GM19035 (cell line): ENCODE results near the gene BCL2L1.

Experiments used
- ATAC-seq: cut with Tn5 transposase; IDR thresholded peaks from one replicate; pipeline ENCODE4 v1.9.1; 2021; ENCODE audit not compliant: unreplicated experiment

BCL2L1 gene

DNA sequence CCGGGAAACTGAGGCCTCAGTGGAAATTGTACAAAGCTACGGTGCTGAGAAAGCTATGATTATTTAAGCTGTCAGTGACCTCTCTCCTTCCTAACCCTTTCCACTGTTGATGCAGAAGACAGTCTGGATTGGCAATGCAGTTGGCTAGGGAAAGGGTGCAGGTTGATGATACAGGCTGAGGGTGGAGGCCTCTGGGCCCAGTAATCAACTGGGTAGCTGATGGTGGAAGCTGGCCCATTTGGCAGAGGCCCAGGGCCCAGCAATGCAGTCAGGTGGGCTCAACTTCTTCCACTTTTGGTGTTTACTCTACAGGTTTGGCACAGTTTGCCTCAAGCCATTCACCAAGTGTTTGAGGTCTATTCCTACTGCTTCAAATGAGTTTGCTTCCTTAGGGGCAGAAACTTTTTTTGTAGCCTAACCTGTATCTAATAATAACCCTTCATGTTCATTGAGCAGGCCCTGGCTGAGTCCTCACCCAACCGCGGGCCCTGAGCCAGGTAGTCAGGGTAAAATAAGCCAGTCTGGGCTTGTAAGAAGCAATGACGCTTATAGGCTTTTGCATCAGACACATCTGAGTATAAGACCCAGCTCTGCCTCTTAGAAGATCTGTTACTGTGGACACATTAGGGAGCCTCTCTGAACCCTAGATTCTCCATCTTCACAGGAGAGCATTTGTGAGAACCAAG lies 12.1 kb downstream of the BCL2L1 start:
- ATAC-seq, result no peak

DNA sequence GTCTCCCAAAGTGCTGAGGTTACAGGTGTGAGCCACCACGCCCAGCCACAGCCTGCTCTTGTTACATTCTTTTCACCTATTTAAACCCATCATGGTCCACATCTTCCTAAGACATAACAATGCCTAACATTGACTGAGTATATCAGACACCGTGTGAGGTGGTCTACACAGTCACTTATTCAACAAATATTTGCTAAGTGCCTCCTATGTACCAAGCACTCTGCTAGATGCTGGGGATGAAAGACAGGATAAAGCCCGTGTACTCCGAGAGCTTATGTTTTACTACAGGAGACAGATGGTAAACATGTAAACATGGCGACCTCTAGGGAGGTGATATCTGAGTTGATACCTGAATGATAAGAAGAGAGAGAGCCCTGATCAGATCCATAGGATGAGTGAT lies 12.7 kb downstream of the BCL2L1 start:
- no peak for ATAC-seq

DNA sequence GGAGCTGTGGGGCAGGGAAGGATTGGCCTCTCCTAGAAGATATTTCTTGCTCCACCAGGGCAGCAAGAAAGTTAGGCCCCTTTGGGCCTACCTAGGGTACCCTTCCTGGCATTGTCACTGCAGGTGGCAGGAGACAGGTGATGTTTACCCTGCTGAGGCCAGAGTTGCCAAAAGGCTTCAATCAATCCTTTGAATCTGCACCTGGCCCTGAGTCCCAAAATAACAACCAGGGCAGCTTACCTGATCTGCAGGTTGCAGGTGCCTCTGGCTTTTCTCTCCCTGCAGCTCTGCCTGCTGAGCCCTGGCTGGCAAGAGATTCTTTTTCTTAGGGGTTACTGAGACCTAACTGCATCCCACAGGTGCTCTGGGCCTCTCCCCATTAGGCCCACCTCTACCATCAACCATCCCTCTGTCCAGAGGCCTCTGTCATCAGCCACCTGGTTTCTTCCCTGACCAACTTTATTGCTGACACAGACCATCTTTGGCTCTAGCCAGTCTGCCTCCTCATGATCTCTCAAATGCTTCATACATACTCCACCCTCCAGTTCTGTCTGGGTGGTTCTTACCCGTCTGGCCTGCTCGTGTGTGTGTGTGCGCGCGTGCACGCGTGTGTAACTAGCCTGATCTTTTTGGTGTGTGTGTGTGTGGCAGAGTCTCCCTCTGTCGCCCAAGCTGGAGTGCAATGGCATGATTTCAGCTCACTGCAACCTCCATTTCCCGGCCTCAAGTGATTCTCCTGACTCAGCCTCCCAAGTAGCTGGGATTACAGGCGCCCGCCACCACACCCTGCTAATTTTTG lies 13.7 kb downstream of the BCL2L1 start:
- no peak for ATAC-seq

DNA sequence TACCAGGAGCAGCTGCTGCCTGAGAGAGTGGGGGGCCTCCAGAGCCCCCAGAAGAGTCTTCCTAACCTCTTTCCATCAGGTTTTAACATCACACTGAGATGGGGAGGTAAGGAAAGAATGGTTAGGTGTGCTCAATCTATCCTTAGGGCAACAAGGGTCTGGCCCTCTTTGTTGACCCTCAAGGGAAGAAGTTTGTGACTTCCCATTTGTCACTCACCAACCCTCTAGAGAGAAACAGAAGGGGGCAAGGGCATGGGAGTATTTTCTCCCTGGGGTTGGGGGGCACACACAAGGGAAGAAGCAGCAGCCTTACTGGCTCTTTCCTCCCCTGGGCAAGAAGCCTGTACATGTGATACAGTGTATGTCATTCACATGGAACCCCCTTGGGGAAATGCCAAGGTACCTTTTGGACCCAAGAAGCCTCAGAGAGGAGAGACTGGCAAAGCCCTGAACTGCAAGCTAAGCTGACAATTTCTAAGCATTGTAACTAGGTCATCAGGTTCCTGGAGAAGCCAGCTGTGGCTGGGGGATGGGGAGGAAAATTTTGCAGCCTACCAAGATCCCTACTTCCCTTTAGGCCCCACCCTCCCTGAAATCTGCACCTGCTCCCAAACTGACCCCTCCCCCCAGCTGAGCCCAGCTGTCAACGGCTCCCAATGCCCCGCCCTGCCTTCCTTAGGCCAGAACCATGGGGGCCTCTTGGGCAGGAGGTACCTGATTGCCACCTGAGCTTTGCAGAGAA lies 14.5 kb downstream of the BCL2L1 start:
- ATAC-seq, result no peak

DNA sequence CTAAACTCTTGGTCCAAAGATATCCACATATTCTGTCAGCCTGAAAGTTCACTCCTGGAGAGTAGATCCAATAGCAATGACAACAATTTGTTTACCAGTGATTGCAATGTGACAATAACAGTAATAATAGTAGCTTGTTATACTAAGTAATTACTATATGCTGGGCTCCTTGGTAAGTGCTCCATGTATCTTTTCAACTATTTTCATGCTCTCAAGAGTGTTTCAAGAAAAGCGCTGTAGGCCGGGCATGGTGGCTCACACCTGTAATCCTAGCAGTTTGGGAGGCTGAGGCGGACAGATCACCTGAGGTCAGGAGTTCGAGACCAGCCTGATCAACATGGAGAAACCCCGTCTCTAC lies 15.4 kb downstream of the BCL2L1 start:
- ATAC-seq, result no peak

DNA sequence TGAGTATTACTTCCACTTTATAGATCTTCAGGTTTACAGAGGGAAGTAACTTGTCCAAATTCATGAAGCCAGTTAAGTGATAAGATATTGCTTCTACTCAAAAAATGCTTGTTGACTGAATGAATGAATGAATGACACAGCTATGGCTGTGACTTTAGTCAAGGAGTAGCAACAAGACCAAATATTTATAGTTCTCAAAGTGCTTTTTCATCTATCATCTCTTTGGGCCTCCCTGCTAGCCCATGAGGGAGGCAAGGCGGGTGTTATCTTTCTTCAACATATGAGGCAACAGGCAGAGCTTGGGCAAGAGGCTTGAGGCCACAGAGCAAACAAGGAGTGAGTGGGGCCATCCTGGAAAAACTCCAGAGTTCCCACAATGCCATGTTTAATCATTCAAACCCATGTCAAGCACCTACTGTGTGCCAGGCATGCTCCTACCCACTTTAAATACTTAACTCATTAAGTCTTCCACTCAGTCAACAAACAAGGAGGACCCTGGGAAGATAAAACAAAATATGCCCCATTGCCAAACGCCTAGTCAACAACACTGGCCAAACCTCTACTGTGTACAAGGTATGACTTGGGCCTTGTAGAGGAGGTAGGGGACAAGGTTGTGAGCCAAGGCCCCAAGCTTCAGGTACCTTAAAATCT lies 15.9 kb downstream of the BCL2L1 start:
- ATAC-seq, result no peak

DNA sequence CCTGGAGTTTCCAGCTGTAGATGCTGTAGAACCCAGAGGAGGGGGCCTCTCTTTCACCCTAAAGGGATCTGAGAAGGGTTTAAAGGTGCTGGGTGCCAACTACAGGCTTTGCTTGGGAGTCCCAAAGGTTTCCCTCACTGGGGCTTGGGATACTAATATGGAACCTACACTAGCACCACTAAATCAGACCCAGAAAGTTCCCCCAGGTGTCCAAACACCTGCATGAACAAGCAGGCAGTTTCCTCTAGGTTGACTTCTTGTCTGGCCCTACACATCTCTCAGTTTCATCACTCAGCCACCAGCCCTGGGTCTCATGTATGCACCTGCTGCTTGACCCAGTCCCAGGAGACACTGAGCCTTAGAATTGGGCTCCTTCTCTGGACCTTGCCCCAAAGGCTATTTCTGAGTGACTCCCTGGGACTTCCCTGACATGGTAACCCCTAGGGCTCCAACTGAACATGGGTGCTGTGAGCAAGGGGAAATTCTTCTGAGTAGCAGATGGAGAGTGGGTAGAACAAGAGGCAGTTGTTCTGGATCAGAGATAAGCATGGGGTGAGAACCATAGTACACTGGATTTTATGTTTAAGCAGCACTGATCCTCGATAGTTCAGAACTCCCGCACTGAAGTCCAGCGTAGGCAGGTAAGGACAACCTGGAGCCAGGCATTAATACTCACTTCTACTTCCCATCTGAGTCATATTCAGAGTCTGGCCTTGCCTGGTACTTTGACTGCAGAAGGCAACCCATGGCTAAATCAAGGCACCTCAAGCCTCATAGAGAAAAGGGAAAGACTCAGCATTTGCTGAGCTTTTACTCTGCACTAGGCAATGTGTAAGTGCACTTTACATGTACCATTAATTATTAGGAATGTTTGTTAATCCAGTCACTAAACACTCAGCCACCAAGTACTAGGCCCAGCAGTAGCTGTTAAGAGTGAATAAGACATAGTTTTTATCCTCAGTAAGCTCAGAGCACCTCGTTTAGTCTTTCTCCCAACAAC lies 16.8 kb downstream of the BCL2L1 start:
- ATAC-seq, result peak; percentile 91

DNA sequence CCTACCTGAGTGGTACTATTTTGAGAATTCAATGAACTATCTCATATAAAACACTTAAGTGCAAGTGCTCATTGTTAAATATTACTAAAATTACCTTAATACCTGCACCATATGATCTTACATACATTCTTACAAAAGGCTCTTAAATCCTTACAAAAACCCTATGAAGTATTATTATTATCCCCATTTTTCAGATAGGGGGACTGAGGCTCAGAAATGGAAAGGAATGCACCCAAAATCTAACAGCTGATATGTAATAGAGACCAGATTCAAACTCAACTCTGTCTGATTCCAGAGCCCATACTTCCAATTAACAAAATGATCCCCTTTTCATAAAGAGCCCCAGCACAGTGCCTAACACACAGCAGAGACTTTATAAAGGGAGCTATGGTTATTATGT lies 17.5 kb downstream of the BCL2L1 start:
- ATAC-seq, result no peak

DNA sequence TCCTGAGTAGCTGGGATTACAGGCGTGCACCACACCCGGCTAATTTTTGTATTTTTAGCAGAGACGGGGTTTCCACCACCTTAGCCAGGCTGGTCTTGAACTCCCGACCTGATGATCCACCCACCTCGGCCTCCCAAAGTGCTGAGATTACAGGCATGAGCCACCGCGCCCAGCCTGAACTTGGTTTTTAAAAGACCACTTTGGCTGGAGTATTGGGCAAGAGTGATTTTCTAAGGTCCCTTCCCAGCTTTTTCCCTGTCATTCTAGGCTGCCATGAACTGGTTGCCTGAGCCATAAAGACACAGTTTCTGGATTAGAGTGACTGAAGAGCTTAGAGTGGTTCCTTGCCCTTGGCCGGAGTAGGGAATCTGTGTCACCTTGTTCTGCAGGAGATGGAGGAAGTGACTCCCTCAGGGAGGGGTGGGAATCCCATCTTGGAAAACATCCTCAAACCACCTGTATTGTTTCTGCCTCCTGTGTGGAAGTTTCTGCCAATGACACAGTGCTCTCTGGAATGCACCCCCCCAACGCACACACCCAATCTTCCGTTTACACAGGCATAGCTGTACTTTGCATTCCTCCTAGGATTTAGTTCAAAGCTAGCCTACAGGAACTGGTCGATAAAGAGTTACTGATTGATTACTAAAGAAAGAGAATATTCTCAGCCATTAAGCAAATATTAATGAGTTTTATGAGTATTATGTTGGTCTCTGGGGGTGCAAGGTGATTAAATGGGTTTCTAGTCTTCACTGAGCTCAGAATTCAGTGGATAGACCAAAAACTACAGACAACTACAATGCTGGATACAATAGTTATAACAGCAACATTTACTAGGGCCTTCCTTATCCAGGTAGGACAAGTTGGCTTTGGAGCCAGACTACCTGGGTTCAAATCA lies 18.2 kb downstream of the BCL2L1 start:
- no peak for ATAC-seq

DNA sequence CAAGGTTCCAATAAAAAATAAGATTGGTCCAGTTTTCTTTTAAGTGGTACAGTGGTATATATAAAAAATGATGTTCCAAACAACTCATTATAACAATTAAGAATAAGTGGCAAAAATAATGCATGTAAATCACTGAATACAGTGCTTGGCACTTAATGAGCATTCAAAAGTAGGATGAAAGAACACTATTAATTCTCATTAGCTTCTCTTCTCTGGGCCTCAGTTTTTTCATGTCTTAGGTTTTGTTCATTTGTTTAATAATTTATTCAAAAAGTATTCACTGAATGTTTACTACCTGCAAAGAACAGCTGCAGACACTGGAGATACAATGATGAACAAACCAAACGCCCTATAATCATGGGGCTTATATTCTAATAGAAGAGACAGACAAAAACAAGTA lies 21.1 kb downstream of the BCL2L1 start:
- no peak for ATAC-seq

DNA sequence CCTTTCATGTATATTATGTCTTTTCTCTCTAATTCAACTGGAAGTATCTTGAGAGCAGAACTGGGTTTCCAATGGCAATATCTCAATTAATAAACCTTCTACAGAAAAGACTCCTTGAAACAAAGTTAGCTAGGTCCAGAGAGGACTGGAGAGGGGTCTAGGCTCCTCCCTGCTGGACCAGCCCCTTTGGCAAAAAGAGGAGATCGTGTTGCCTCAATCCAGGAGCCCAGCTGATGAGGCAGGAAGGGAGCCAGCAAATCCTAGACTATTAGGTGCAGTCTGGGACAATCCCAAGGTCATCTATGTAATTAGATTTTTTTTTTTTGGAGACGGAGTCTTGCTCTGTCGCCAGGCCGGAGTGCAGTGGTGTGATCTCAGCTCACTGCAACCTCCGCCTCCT lies 21.9 kb downstream of the BCL2L1 start:
- ATAC-seq, result no peak

DNA sequence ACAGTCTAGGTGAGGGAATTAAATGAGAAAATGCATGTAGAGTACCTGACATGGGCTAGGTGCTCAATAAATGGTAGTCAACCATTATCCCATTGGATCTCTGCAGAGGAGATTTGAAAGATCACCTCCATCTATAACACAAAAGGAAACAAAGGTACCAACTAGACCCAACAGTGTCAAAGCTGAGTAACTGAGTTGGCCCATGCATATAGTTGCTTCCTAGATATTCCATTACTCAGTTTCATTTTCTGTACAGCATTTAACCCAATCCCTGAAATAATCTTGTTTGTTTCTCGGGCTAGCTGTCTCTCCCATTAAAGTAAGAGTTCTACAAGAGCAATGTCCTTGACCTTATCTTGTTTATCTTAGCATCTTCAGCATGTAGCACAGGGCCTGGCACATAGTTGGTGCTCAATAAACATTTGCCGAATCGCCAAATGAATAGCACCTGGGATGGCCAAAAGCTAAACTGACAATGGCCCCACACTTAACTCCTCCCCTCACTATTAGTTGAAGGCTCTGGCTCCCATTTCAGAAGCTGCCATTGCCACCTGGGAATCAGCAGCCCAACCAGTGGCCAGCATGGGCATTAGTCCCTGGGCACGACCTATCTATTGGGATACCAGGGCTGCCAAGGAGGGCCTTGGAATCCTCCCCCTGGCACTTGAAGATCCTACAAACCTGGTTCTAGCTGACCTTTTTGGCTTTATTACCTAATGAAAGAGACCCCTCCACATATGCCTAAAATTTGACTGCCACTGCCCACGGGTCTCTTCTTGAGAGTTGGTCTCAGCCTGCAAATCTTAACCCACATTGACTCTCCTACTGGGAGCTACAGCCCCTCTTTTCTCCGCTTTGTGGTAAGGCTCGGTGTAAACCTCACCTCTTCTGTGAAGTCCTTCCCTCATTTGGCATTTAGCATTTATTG lies 22.6 kb downstream of the BCL2L1 start:
- no peak for ATAC-seq

DNA sequence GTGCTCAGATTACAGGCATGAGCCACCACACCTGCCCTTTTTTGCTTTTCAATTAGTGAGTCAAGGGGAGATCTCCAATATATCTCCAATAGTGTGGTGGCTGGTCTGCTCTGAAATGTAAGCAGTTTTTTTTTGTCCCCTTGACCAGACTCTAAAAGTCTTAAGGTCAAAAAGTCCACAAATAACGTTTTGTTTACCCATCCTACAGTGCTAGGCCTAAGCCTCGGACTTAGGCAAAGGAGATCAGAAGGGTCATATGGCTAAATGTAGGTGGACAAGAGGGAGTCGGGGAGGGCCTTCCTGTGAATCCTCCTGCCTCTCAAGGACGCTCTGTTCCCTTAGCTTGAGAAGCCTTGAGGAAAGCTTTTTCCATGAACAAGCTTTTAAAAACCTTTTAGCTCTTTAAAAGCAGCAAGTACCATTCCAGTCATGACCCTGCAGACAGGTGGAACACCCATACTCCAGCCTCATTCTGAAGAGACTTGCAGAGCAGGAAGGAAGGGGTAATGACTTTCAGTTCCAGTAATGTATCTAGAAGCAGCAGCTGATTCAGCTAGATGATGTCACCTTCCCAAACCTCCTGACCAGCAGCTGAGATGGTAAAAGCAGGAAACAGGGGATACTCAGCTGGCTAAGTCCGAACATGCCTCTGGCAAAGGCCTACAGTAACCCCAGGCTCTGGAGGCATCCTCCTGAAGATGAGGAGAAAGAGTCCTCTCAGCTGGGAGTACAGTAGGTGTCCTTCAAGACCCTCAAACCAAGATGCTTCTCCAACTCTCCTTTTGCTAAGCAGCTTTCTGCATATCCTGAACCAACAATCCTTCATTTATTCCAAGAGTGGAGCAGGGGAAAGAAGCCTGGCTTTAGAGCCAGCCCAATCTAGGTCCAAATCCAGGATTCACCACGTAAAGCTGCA lies 23.6 kb downstream of the BCL2L1 start:
- peak; percentile 91 for ATAC-seq

DNA sequence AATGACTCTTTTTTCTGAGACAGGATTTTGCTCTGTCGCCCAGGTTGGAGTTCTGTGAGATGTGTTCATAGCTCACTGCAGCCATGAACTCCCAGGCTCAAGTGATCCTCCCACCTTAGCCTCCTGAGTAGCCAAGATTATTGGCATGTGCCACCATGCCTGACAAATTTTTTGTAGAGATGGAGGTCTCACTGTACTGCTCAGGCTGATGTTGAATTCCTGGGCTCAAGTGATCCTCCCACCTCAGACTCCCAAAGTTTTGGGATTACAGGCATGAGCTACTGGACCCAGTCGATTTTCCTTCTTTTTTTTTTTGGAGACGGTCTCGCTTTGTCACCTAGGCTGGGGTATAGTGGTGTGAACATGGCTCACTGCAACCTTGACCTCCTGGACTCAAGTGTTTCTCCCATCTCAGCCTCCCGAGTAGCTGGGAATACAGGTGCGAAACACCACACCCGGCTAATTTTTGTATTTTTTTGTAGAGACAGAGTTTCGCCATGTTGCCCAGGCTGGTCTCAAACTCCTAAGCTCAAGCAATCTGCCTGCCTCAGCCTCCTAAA lies 24.3 kb downstream of the BCL2L1 start:
- no peak for ATAC-seq

DNA sequence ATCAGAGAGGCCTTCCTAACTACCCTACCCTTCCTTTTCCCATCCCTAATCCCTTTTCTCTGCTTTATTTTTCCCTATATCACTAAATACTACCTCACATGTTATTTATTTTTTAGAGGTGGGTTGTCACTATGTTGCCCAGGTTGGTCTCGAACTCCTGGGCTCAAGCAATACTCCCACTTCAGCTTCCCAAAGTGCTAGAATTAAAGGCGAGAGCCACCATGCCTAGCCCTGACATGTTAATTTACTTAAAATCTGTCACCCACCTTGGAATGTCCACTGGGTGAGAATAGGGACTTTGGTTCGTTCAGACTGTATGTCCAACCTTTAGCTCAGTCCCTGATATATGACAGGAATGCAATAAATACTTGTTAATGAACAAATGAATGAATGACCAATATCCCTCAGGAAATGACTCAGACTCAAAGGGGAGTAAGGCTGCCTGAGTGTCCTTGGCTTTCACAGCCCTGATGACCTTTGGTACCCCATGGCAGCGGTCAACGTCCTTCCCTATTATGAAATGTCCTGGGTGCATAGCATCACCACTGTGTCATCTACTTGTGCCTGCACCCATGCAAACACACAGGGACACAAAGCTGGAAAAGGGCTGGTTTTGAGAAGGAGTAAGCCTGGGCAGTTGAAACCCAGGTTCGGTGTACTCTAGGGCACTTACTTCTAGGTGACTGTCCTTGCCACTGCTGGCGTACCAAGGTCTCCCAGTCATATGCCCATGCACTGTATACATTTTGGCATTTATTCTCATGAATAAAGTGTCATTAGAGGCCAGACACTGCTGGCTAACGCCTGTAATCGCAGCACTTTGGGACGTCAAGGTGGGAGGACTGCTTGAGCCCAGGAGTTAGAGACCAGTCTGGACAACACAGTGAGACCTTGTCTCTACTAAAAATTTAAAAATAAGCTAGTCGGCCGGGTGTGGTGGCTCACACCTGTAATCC lies 26.5 kb downstream of the BCL2L1 start:
- no peak for ATAC-seq
